SU-DHL-6 (cell line): Measurements from ENCODE around the gene MAST4.

Source experiments
- H2AFZ ChIP-seq: fragments of 200-600 bp; sonication (generic); 2 replicates; pipeline ENCODE4 v1.6.1; 2014; ENCODE audit warnings: low read depth, mild to moderate bottlenecking, moderate library complexity, mixed read lengths, antibody characterized with exemption, low read length; ENCODE audit not compliant: severe bottlenecking
- H3F3A ChIP-seq: fragments of 200-600 bp; shearing (Covaris generic); 2 replicates; pipeline ENCODE4 v1.6.0; 2016; ENCODE audit warnings: antibody characterized with exemption, mild to moderate bottlenecking; ENCODE audit not compliant: insufficient read depth
- H3K27ac ChIP-seq: fragments of 200-600 bp; sonication (generic); 2 replicates; pipeline ENCODE4 v1.5.1; 2016; ENCODE audit warnings: low read depth, mild to moderate bottlenecking, low read length, moderate library complexity, mixed read lengths
- H3K27me3 ChIP-seq: fragments of 200-600 bp; sonication (generic), shearing (Covaris generic); 2 replicates; pipeline ENCODE4 v1.6.0; 2014; ENCODE audit warnings: mild to moderate bottlenecking, low read length
- H3K36me3 ChIP-seq: fragments of 200-600 bp; sonication (generic); 2 replicates; pipeline ENCODE4 v1.6.1; 2014; ENCODE audit warnings: mild to moderate bottlenecking, low read length, mixed read lengths
- H3K4me2 ChIP-seq: fragments of 300-600, 200-600 bp; shearing (Covaris generic), sonication (generic); 2 replicates; pipeline ENCODE4 v1.6.0; 2014; ENCODE audit warnings: low read length, low read depth, mild to moderate bottlenecking; ENCODE audit not compliant: poor library complexity, severe bottlenecking
- H3K4me3 ChIP-seq: fragments of 200-600 bp; sonication (generic); 2 replicates; pipeline ENCODE4 v1.5.1; 2014; ENCODE audit warnings: antibody characterized with exemption, low read length, mild to moderate bottlenecking, mixed read lengths; ENCODE audit not compliant: insufficient read depth, poor library complexity, severe bottlenecking
- H3K79me2 ChIP-seq: fragments of 200-600 bp; sonication (generic); 2 replicates; pipeline ENCODE4 v1.6.1; 2014; ENCODE audit warnings: mild to moderate bottlenecking, low read length, moderate library complexity; ENCODE audit not compliant: insufficient read depth
- H3K9ac ChIP-seq: fragments of 200-600 bp; sonication (generic); 2 replicates; pipeline ENCODE4 v1.7.0; 2014; ENCODE audit warnings: mild to moderate bottlenecking, low read length
- H3K9me2 ChIP-seq: fragments of 200-600 bp; sonication (generic); replicated peaks from 2 replicates; pipeline ENCODE4 v1.6.1; 2014; ENCODE audit warnings: low read length; ENCODE audit not compliant: insufficient read depth
- H3K9me3 ChIP-seq: fragments of 200-600 bp; sonication (generic); 2 replicates; pipeline ENCODE4 v1.6.1; 2014; ENCODE audit warnings: low read length, mixed read lengths; ENCODE audit not compliant: insufficient read depth
- H4K20me1 ChIP-seq: fragments of 200-600 bp; sonication (generic); 2 replicates; pipeline ENCODE4 v1.6.1; 2014; ENCODE audit warnings: low read depth, mild to moderate bottlenecking, antibody characterized with exemption, low read length, moderate library complexity, mixed read lengths
- EZH2phosphoT487 ChIP-seq: fragments of 200-600 bp; sonication (generic), shearing (Covaris generic); conservative IDR thresholded peaks from 2 replicates; pipeline ENCODE4 v1.6.1; 2018; ENCODE audit warnings: mild to moderate bottlenecking, antibody characterized with exemption, low read length, moderate library complexity, mixed read lengths
- TF ChIP-seq, protein P1 (sequence below): fragments of 200-600 bp; sonication (generic); IDR thresholded peaks from one replicate; pipeline ENCODE4 v1.5.1; 2017; ENCODE audit warnings: antibody characterized with exemption, mild to moderate bottlenecking, low read length, moderate library complexity; ENCODE audit not compliant: insufficient read depth, poor library complexity, severe bottlenecking

The MAST4 gene

DNA sequence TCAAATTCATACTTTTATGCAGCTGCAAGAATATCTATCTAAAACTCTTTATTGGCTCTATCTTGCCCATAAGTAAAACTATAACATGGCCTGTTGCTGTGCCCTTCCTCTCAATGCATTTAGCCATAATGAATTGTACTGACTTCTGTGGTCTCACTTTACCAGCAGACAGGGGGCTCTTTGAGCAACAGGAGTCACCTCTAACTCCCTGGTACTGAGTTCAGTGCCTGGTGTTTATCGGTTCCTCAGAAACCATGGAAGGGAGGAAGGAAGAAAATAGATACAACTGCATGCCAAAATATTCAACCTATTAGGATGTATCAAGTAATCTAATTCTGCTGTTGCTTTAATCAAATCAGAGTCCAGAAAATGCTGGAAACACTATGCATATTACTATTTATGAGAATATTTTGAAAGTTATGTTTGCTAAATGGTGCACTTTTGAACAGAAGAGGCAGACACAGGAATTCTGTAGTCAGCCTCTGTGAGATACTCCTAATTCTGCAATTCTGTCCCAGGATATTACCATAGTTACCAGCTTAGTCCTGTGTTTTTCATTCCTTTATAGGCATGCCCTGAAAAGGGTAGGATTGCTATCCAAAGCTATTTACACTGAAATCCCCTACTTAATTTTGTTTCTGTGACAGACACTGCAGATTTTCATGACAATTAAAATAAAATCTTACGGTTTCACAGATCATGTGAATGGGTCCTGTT lies 510.6 kb downstream of the MAST4 start:
- Histone ChIP-seq H3K27me3 (no peaks in the 10 kb centered on the region), H2AFZ (no peak overlapping the region), H3K9me2 (no peaks in the 10 kb centered on the region), H4K20me1 (no peaks in the 10 kb centered on the region), H3F3A (no peaks in the 10 kb centered on the region), H3K9me3 (no peaks in the 10 kb centered on the region), H3K9ac (no peak overlapping the region), H3K27ac (no peak overlapping the region), H3K4me3 (no peak overlapping the region), H3K4me2 (no peak overlapping the region), H3K36me3 (no peaks in the 10 kb centered on the region), H3K79me2 (no peaks in the 10 kb centered on the region)
- TF ChIP-seq, protein P1, sequence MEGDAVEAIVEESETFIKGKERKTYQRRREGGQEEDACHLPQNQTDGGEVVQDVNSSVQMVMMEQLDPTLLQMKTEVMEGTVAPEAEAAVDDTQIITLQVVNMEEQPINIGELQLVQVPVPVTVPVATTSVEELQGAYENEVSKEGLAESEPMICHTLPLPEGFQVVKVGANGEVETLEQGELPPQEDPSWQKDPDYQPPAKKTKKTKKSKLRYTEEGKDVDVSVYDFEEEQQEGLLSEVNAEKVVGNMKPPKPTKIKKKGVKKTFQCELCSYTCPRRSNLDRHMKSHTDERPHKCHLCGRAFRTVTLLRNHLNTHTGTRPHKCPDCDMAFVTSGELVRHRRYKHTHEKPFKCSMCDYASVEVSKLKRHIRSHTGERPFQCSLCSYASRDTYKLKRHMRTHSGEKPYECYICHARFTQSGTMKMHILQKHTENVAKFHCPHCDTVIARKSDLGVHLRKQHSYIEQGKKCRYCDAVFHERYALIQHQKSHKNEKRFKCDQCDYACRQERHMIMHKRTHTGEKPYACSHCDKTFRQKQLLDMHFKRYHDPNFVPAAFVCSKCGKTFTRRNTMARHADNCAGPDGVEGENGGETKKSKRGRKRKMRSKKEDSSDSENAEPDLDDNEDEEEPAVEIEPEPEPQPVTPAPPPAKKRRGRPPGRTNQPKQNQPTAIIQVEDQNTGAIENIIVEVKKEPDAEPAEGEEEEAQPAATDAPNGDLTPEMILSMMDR = no peak
- no peak for TF ChIP-seq EZH2phosphoT487

DNA sequence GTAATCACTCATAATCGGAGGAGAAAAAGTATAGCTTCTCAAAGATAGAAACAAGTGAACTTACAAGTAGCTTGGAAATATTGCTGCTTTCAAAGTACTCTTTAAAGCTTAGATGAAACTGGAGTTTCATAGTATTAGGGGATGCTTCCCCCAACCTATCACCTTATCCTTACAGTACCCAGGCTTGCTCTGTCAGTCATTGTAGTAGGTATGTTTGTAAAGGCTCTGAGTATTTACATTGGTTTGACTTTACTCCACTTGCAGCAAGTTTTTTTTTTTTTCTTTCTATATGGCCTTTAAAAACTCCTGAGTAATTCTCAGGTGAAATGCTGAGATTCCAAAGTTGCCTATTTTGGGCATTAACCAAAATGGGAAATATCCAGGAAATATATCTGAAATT lies 515.6 kb downstream of the MAST4 start:
- no peak overlapping the region for H3K4me2 ChIP-seq
- H3K27me3 ChIP-seq = no peaks in the 10 kb centered on the region
- no peaks in the 10 kb centered on the region for H4K20me1 ChIP-seq
- no peaks in the 10 kb centered on the region for H3K79me2 ChIP-seq
- H3K4me3 ChIP-seq = no peak overlapping the region
- H3K9ac ChIP-seq = no peak overlapping the region
- no peaks in the 10 kb centered on the region for H3K36me3 ChIP-seq
- H3F3A ChIP-seq = no peaks in the 10 kb centered on the region
- H3K27ac ChIP-seq = no peak overlapping the region
- TF ChIP-seq EZH2phosphoT487 = no peak
- TF ChIP-seq, protein P1 = no peak
- no peaks in the 10 kb centered on the region for H3K9me3 ChIP-seq
- no peak overlapping the region for H2AFZ ChIP-seq
- no peaks in the 10 kb centered on the region for H3K9me2 ChIP-seq

GRCh38 chr5:67115246-67115645 lies 519.1 kb downstream of the MAST4 start:
- no peak overlapping the region for H3K4me2 ChIP-seq

More at GRCh38 chr5:67115246-67115645, 519.1 kb downstream of the MAST4 start:
- Histone ChIP-seq H3F3A (no peaks in the 10 kb centered on the region), H2AFZ (no peak overlapping the region), H3K79me2 (no peaks in the 10 kb centered on the region), H3K9ac (no peak overlapping the region), H3K9me3 (no peaks in the 10 kb centered on the region), H3K36me3 (no peaks in the 10 kb centered on the region), H3K9me2 (no peaks in the 10 kb centered on the region), H3K27ac (no peak overlapping the region), H3K4me3 (no peak overlapping the region), H4K20me1 (no peaks in the 10 kb centered on the region), H3K27me3 (no peaks in the 10 kb centered on the region)
- TF ChIP-seq EZH2phosphoT487 = no peak
- TF ChIP-seq, protein P1 = no peak
